Neural progenitor cell (in vitro differentiated cells): ENCODE data around the gene HNRNPA0. TPM values are rescaled to one million over a fixed set of nuclear protein-coding genes. Genes with fewer than 3 reads are reported as not detected.
A peak's percentile ranks its signal among the peaks of the same experiment; 100 is the strongest.

Experiments used
- DNase-seq: peaks from one replicate; pipeline ENCODE4 v3.0.0-alpha.2; 2016; ENCODE audit warnings: low spot score
- H2AFZ ChIP-seq: fragments of 200-600 bp; sonication (generic); replicated peaks from 2 replicates; pipeline ENCODE4 v1.6.1; 2016; ENCODE audit warnings: antibody characterized with exemption
- H3F3A ChIP-seq: fragments of 200-600 bp; sonication (generic); 2 replicates; pipeline ENCODE4 v1.6.1; 2016; ENCODE audit warnings: antibody characterized with exemption, low read depth
- H3K27ac ChIP-seq: fragments of 200-600 bp; sonication (generic); 2 replicates; pipeline ENCODE4 v1.5.1; 2016; ENCODE audit warnings: mild to moderate bottlenecking
- H3K27me3 ChIP-seq: fragments of 200-600 bp; sonication (generic); 2 replicates; pipeline ENCODE4 v1.6.1; 2016; ENCODE audit warnings: mild to moderate bottlenecking, moderate library complexity
- H3K36me3 ChIP-seq: fragments of 200-600 bp; sonication (generic); 2 replicates; pipeline ENCODE4 v1.5.1; 2016
- H3K4me1 ChIP-seq: fragments of 200-600 bp; sonication (generic); 2 replicates; pipeline ENCODE4 v1.6.1; 2016; ENCODE audit warnings: mixed run types
- H3K4me2 ChIP-seq: fragments of 200-600 bp; sonication (generic); 2 replicates; pipeline ENCODE4 v1.6.1; 2016
- H3K4me3 ChIP-seq: fragments of 200-600 bp; sonication (generic); 2 replicates; pipeline ENCODE4 v1.5.1; 2016
- H3K79me2 ChIP-seq: fragments of 200-600 bp; sonication (generic); 2 replicates; pipeline ENCODE4 v1.6.1; 2016; ENCODE audit warnings: low read depth
- H3K9ac ChIP-seq: fragments of 200-600 bp; sonication (generic); 2 replicates; pipeline ENCODE4 v1.6.1; 2016
- H3K9me3 ChIP-seq: fragments of 200-600 bp; sonication (generic); 2 replicates; pipeline ENCODE4 v1.5.1; 2016; ENCODE audit warnings: low read depth
- H4K20me1 ChIP-seq: fragments of 200-600 bp; sonication (generic); 2 replicates; pipeline ENCODE4 v1.6.1; 2016; ENCODE audit warnings: low read depth
- H3K27ac Mint-ChIP-seq: 3 replicates; pipeline ENCODE4 v1.8.0; 2021; ENCODE audit warnings: mixed read lengths
- H3K27me3 Mint-ChIP-seq: 2 replicates; pipeline ENCODE4 v1.8.0; 2022; ENCODE audit warnings: low read depth, mild to moderate bottlenecking, inconsistent platforms, moderate library complexity, mixed read lengths; ENCODE audit not compliant: insufficient read depth
- H3K36me3 Mint-ChIP-seq: 3 replicates; pipeline ENCODE4 v1.8.0; 2021; ENCODE audit warnings: mixed read lengths
- H3K4me1 Mint-ChIP-seq: 3 replicates; pipeline ENCODE4 v1.8.0; 2021; ENCODE audit warnings: mixed read lengths
- H3K4me3 Mint-ChIP-seq: 3 replicates; pipeline ENCODE4 v1.8.0; 2021; ENCODE audit warnings: mild to moderate bottlenecking, moderate library complexity, mixed read lengths
- H3K9me3 Mint-ChIP-seq: 3 replicates; pipeline ENCODE4 v1.8.0; 2020; ENCODE audit warnings: mixed read lengths
- CTCF ChIP-seq: fragments of 200-600 bp; sonication (generic); IDR thresholded peaks from 2 replicates; pipeline ENCODE4 v1.5.1; 2017; ENCODE audit warnings: antibody characterized with exemption, mild to moderate bottlenecking
- EZH2 ChIP-seq: fragments of 200-600 bp; sonication (generic); IDR thresholded peaks from 2 replicates; pipeline ENCODE4 v1.6.1; 2017; ENCODE audit warnings: antibody characterized with exemption, mild to moderate bottlenecking, moderate library complexity
- EZH2phosphoT487 ChIP-seq: fragments of 200-600 bp; sonication (generic); IDR thresholded peaks from 2 replicates; pipeline ENCODE4 v1.6.1; 2017; ENCODE audit warnings: antibody characterized with exemption
- total RNA-seq: library from RNA; depleted of rRNA; stranded (reverse); fragments of >200 nt; gene quantifications from 2 replicates; pipeline ENCODE4 v1.2.3, GENCODE V29; 2015; ENCODE audit warnings: low replicate concordance

Gene HNRNPA0
- total RNA-seq, 1 donor from 2014 or later, result 49.8 TPM

DNA sequence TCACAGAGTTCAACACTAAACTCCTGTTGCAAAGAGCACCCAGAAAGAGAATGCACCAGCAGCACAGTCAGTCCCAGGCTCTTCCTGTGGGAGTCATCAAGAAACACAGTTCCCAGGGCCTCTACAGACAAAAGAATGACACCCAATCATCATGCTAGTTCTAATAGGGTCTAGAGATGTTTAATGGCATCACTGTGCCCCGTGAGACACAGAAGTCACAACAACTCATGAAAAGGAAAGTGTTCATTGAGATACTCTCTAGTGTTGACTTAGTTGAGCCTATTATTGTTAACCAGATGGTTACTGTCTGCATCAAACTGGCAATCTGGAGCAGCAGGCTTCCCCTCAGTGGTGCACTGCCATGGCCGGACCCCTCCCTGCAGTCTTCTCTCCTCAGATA, 19.8 kb downstream of the HNRNPA0 start:
- no peak for DNase-seq
- Mint-ChIP-seq H3K36me3 (no peaks in the 10 kb centered on the region), H3K4me1 (no peaks in the 10 kb centered on the region), H3K27me3 (no peaks in the 10 kb centered on the region), H3K27ac (peak overlapping the region; percentile 32), H3K9me3 (peaks cover 5% of the 10 kb centered on the region), H3K4me3 (no peak overlapping the region)
- no peak overlapping the region for H3K9ac ChIP-seq
- peak overlapping the region; percentile 97 for H2AFZ ChIP-seq
- H3K9me3 ChIP-seq, result no peaks in the 10 kb centered on the region
- H3K79me2 ChIP-seq, result peaks cover 57% of the 10 kb centered on the region
- peak overlapping the region; percentile 81 for H3K4me2 ChIP-seq
- H4K20me1 ChIP-seq, result no peaks in the 10 kb centered on the region
- no peaks in the 10 kb centered on the region for H3K27me3 ChIP-seq
- peaks cover 21% of the 10 kb centered on the region for H3F3A ChIP-seq
- peak overlapping the region; percentile 74 for H3K4me3 ChIP-seq
- H3K36me3 ChIP-seq, result no peaks in the 10 kb centered on the region
- peaks cover 24% of the 10 kb centered on the region for H3K4me1 ChIP-seq
- TF ChIP-seq EZH2phosphoT487 (no peak), EZH2 (no peak)
- no peak overlapping the region for H3K27ac ChIP-seq

DNA sequence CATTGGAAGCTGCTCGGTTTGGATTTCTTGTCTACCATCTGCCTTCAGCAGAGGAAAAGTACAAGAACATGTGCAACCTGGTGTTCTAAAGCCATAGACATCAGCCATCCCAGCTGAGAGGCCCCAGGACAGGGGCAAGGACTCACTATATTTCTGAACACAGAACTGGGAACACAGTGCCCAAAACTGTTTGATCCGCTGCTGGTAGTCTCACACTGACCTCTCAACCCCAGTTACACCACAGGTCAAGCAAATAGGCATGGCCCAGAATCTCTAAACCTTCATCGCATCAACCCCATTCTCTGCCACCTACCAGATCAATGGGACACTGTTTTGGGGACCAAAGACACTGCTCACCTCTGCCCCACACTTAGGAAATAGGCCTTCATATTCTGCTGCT, 20.2 kb downstream of the HNRNPA0 start:
- peaks cover 24% of the 10 kb centered on the region for H3K4me1 ChIP-seq
- TF ChIP-seq EZH2, result no peak
- TF ChIP-seq CTCF, result no peak
- TF ChIP-seq EZH2phosphoT487, result no peak
- no peaks in the 10 kb centered on the region for H3K27me3 Mint-ChIP-seq
- H3K4me3 ChIP-seq, result peak overlapping the region; percentile 74
- peaks cover 57% of the 10 kb centered on the region for H3K79me2 ChIP-seq
- no peaks in the 10 kb centered on the region for H3K36me3 ChIP-seq
- no peak overlapping the region for H3K4me3 Mint-ChIP-seq
- H3K4me1 Mint-ChIP-seq, result no peaks in the 10 kb centered on the region
- peaks cover 5% of the 10 kb centered on the region for H3K9me3 Mint-ChIP-seq
- no peaks in the 10 kb centered on the region for H3K36me3 Mint-ChIP-seq
- no peak overlapping the region for H3K27ac ChIP-seq
- H3K4me2 ChIP-seq, result peak overlapping the region; percentile 81
- DNase-seq, result no peak
- H3K27ac Mint-ChIP-seq, result peak overlapping the region; percentile 32
- H3K9me3 ChIP-seq, result no peaks in the 10 kb centered on the region
- no peak overlapping the region for H2AFZ ChIP-seq
- no peak overlapping the region for H3K9ac ChIP-seq
- no peaks in the 10 kb centered on the region for H4K20me1 ChIP-seq
- peaks cover 21% of the 10 kb centered on the region for H3F3A ChIP-seq
- no peaks in the 10 kb centered on the region for H3K27me3 ChIP-seq

GRCh38 chr5:137733006-137733405, 21.2 kb downstream of the HNRNPA0 start:
- no peaks in the 10 kb centered on the region for H4K20me1 ChIP-seq
- H3K27me3 Mint-ChIP-seq, result no peaks in the 10 kb centered on the region
- peak; percentile 20 for DNase-seq
- peaks cover 21% of the 10 kb centered on the region for H3F3A ChIP-seq
- TF ChIP-seq EZH2phosphoT487 (no peak), CTCF (no peak), EZH2 (no peak)
- H3K36me3 Mint-ChIP-seq, result no peaks in the 10 kb centered on the region
- no peak overlapping the region for H3K9ac ChIP-seq
- H2AFZ ChIP-seq, result no peak overlapping the region
- H3K36me3 ChIP-seq, result no peaks in the 10 kb centered on the region
- H3K9me3 ChIP-seq, result no peaks in the 10 kb centered on the region
- no peak overlapping the region for H3K27ac Mint-ChIP-seq
- no peaks in the 10 kb centered on the region for H3K27me3 ChIP-seq
- H3K27ac ChIP-seq, result no peak overlapping the region
- no peak overlapping the region for H3K4me2 ChIP-seq
- no peak overlapping the region for H3K4me3 ChIP-seq
- H3K79me2 ChIP-seq, result peaks cover 57% of the 10 kb centered on the region
- H3K9me3 Mint-ChIP-seq, result peaks cover 5% of the 10 kb centered on the region
- H3K4me1 Mint-ChIP-seq, result no peaks in the 10 kb centered on the region
- no peak overlapping the region for H3K4me3 Mint-ChIP-seq
- peaks cover 24% of the 10 kb centered on the region for H3K4me1 ChIP-seq

DNA sequence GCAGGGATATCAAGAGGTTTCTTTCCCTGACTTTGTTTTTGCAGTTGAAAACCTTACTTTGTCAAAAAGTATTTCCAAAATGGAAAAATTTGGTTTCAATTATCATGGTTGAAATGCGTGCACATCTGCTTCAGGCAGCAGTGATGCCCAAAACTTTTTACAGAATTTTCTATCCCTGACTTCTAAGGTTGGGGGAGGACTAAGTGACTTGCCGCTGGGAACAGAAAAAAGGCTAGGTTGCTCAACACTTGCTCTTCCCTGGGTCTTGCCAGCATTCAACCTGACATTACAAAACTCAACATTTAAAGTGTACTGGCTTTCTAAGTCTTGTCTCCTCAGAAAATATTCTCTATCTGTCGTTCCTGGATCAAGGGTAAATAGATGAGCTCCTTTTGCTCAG, 23.0 kb downstream of the HNRNPA0 start:
- TF ChIP-seq EZH2, result no peak
- no peak for TF ChIP-seq CTCF
- no peak for TF ChIP-seq EZH2phosphoT487
- H3K9me3 ChIP-seq, result no peaks in the 10 kb centered on the region
- H3K4me1 ChIP-seq, result peaks cover 22% of the 10 kb centered on the region
- peaks cover 69% of the 10 kb centered on the region for H3K79me2 ChIP-seq
- no peak overlapping the region for H2AFZ ChIP-seq
- no peak for DNase-seq
- H3K4me3 ChIP-seq, result no peak overlapping the region
- Mint-ChIP-seq H3K27me3 (no peaks in the 10 kb centered on the region), H3K4me1 (no peaks in the 10 kb centered on the region), H3K9me3 (no peaks in the 10 kb centered on the region), H3K36me3 (no peaks in the 10 kb centered on the region), H3K27ac (no peak overlapping the region), H3K4me3 (no peak overlapping the region)
- H3K36me3 ChIP-seq, result no peaks in the 10 kb centered on the region
- no peak overlapping the region for H3K27ac ChIP-seq
- no peak overlapping the region for H3K9ac ChIP-seq
- peaks cover 17% of the 10 kb centered on the region for H3F3A ChIP-seq
- H3K4me2 ChIP-seq, result no peak overlapping the region
- H3K27me3 ChIP-seq, result no peaks in the 10 kb centered on the region
- no peaks in the 10 kb centered on the region for H4K20me1 ChIP-seq
